ENCODE results near the gene ZNF717.
"Not testable (repeated sequence)": the region's sequence is repeated elsewhere in the genome, so short reads cannot be mapped to it uniquely, and the experiment has no call there.

ZNF717 gene

DNA sequence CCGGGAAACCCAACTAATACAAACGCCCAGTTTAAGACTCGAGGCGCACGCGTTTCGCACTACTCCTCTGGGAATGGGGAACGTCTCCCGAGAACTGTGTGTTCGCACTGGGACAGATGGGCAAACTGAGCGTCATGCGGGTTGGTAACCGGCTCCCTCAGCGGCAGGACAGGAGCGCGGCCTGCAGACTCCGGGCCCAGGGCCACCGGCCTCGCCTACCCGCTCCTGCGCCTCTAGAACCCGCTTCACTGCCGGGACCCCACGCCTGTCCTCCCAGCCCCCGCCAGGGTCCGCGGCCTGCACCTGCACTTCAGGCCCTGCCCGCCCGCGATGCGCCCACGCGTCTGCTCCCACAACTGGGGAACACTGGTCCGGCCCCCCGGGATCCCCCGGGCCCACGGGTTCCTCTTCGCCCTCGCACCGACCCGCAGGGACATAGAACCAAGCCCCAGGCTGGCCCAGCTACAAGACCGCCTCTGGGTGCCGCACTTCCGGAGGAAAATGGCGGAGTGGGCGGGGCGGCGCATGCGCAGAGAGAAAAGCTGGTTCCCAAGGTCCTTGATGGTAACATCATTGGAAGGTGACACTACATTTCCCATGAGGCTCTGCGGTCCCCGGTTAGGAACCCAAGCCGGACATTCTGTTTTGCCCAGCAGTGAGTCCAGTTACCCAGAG lies at the start of gene ZNF717:
ZNF717 (minus strand) TSS at position 469 of the 675 bp plus-strand sequence. CDS start 2,187 bp downstream, outside the sequence.
- DNase-seq (ENCODE audit: low read depth in 2 of 2): peak; percentile 79 to 89

DNA sequence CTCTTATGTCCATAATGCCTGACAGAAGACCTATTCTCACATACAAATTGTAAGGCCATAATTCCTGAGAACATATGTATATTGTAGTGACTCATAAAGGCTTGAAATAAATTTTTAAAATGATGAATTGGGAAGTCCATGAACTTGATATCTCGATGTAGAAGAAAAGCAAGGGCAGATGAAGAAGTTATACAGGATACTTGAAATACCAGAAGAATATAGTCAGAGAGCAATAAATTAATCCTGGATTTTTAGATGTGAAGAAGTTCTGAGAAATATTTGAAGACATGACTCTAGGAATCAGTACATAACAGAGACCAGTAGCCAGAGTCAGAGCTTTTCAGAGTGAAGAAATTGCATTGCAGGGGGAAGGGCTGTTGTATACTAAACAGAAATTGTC lies 45.7 kb upstream of the ZNF717 start:
- DNase-seq (ENCODE audit: low read depth in 2 of 2): not testable (repeated sequence)

DNA sequence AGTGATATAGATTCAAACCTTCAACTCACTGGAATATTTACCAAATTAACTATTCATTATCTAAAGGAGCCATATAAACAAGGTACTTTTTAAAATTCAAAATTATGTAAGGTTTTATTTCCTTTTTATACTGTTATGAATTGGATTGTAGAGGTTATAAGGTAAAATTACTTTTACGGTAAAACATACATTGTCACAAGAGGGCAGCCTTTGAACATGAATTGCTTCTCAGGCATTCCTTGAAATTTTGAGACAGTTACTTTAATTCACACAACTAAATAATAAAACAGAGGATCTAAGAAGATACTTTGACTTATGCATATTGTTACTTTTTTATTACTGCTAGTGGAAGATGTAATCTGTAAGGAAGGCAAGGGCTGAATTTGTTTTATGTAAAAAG lies 32.7 kb upstream of the ZNF717 start:
- not testable (repeated sequence) for DNase-seq (ENCODE audit: low read depth in 2 of 2)

DNA sequence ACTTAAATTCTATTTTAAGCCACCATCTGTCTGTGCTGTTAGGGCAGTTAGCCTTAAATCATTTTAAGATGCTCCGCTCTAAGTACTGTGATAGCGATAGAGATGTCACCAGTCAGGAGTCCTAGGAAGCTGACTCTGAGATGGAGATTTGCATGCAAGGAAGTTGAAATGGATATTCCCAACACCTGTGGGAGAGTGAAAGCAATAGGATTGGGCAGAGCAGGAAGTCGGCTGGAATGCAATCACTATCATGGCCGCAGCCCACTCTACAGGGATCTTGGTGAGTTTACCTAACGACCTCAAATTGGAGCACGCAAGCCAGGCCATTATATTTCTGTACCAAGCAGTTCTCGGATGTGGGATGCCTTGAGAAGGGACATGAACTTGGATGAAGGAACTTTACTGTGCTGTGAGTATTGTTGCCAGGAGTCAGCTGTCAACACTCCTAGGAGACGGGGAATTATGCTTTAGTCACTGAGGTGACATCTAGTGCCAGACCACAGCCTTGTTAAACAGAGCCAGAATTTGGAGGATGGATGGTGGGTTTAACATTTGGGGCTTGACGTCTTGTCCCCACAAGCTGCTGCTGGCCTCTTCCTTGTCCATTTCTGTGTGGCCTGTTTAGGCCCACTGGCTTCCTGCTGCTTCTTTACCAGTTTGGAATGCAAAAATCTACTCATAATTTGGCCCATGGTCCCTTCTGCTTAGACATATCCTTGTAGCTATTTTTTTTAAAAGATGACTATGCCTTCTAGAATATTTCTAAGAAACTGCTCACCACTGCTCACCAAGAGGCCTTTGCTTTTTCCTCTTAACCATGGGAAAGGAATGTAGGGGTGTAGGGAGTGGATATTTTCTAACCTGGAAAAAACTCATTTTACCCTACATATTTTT lies 31.2 kb upstream of the ZNF717 start:
- not testable (repeated sequence) for DNase-seq (ENCODE audit: low read depth in 2 of 2)

DNA sequence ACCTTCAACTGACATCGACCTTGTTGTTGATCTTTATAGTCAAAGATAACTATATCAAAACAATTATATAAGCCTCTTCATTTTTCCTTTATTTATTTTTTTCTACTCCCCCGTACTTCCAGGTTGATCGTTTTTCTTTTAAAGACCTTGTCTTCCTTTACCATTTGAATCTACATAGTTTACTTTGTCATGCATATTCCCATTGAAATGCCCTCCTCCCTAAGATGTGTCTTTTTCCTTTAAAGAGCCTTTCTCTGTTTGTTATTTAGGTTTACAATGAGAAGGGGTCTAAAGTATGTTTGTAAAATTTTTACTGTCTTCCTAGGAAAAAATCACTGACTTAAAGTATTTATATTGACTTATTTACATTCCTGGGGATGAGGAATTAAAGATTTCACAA lies 29.4 kb upstream of the ZNF717 start:
- DNase-seq (ENCODE audit: low read depth in 2 of 2): no peak

DNA sequence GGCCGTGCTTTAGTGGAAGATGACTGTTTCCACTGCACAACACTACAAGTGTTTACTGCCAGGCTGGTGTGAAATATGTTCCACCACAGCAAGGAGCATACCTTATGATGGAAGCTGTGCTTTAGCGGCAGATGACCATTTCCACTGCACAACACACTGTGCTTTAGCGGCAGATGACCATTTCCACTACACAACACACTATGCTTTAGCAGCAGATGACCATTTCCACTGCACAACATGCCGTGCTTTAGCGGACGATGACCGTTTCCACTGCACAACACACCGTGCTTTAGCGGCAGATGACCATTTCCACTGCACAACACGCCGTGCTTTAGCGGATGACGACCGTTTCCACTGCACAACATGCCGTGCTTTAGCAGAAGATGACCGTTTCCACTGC lies 2.8 kb downstream of the ZNF717 start:
- no peak for DNase-seq (ENCODE audit: low read depth in 2 of 2)

DNA sequence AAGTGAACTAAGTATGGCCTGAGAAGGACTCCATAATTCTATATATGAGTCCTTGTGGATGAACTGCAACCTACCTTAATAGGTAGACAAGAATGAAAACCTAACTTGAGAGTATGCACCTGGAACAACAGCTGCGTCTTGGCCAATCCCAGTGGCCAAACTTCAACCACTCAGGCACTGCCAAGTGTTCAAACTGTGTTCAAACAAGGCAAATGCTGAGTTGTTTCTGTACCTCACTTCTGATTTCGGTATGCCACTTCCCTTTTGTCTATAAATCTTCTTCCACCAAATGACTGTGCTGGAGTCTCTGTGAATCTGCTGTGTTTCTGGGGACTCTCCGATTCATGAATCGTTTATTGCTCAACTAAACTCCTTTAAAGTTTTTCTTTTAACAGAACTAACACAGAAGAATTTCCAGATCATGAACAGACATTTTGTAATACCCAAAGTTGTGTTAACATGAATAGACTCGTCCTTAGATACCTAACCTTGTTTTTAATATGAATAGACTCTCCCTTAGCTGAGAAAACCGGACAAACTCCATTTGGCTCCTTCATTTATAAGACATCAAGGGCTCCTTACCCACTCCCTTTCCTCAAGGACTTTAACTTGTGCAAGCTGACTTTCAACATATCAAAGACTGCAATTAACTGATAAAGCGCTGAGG lies 4.1 kb downstream of the ZNF717 start:
- no peak for DNase-seq (ENCODE audit: low read depth in 2 of 2)

DNA sequence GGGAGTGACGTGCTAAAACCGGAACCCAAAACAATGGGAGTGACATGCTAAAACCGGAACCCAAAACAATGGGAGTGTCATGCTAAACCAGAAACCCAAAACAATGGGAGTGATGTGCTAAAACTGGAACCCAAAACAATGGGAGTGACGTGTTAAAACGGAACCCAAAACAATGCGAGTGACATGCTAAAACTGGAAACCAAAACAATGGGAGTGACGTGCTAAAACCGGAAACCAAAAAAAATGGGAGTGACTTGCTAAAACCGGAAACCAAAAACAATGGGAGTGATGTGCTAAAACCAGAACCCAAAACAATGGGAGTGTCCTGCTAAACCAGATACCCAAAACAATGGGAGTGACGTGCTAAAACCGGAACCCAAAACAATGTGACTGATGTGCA lies 7.6 kb downstream of the ZNF717 start:
- DNase-seq (ENCODE audit: low read depth in 2 of 2): not testable (repeated sequence)

DNA sequence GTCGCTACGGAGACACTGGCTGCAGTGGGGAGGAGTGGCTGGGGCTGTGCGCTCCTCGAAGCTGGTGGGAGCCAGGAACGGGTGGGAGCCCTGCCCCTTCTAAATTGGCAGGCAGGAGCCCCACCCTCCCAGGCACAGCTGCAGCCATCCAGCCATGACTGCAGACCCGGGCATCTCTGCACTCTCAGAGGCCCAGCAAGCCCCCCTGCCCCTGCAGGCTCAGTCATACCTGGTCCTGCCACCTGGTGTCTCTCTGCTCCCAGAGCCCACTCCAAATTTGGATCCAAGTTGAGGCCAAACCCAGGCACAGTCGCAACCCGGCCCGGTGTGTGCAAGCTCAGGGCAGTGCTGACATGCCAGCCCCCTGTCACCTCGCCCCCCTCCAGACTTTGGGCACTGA lies 13.7 kb downstream of the ZNF717 start:
- not testable (repeated sequence) for DNase-seq (ENCODE audit: low read depth in 2 of 2)

DNA sequence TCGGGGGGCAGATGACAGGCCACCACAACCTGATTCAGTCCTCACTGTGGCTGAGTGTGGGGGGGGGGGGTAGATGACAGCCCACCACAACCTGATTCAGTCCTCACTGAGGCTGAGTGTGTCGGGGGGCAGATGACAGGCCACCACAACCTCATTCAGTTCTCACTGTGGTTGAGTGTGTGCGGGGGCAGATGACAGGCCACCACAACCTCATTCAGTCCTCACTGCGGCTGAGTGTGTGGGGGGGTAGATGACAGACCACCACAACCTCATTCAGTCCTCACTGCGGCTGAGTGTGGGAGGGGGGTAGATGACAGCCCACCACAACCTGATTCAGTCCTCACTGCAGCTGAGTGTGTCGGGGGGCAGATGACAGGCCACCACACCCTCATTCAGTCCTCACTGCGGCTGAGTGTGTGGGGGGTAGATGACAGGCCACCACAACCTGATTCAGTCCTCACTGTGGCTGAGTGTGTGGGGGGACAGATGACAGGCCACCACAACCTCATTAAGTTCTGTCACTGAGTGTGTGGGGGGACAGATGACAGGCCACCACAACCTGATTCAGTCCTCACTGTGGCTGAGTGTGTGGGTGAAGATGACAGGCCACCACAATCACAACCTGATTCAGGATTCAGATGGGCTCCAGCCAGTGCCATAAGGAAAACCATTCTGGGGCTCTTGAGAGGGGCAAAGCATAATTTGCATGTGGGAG lies 16.9 kb downstream of the ZNF717 start:
- DNase-seq (ENCODE audit: low read depth in 2 of 2): no peak

DNA sequence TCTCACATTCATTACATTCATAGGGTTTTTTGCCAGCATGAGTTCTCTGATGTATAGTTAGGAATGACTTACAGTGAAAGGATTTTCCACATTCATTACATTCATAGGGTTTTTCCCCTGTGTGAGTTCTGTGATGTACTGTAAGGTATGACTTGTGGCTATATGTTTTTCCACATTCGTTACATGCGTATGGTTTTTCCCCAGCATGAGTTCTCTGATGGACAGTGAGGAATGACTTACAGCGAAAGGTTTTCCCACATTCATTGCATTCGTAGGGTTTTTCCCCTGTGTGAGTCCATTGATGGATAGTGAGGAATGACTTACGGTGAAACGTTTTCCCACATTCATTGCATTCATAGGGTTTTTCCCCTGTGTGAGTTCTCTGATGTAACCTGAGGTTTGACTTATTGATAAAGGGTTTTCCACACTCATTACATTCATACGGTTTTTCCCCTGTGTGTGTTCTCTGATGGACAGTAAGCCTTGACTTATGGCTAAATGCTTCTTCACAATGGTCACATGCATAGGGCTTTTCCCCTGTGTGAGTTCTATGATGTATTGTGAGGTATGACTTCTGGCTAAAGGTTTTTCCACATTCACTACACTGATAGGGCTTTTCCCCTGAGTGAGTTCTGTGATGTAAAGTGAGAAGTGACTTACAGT lies 47.4 kb downstream of the ZNF717 start:
- no peak for DNase-seq (ENCODE audit: low read depth in 2 of 2)

DNA sequence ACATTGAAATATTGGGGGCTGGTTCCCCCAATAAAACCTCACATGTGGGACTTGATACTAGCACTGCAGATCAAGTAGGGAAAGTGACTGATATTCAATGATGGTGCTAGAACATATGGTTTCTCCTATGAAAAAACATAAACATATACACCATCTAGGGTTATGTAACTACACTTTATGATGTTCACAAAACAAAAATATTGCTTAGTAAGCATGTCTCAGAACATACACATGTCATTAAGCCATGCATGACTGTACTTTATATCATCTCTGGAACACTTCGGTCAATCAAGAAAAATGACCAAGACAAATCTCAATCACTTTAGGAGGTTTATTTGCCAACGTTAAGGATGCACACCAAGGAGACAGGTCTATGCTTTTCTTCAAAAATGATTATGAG lies 57.4 kb downstream of the ZNF717 start:
- no peak for DNase-seq (ENCODE audit: low read depth in 2 of 2)

DNA sequence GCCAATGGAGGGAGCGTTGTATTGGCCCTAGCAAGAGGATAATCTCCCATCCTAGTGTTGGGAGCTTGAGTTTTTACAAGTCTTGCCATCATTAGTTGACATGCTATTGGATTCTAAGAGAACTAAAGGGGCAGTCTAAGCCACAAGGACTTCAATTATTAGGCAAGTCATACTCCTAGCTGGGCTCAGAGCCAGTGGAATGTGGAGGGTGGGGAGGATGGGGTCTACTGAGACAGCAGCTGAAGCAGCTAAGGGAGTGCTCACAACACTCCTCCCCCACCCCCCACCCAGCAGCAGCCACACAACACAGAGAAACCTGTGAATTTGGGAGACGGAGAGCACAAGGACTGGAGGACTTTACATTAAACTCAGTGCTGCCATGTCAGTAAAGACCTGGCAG lies 93.3 kb downstream of the ZNF717 start:
- no peak for DNase-seq (ENCODE audit: low read depth in 2 of 2)

DNA sequence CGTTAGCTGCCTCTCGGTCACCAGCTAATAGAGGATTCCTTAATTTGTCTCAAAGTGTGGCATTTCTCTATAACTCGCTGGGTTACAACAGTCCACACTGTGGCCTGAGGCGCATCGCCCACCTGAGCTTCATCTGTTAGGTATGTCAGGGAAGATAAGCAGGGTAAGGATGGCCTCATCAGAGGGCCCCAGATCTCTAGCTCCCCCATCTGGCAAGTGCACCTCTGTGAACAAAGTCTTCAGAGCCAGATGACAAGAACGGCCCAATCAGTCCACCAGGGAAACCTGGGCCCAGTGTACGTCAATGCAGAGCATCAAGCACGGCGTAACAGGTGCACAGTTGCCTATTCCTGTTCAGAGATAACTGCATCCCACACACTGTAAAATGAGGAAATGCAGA lies 98.0 kb downstream of the ZNF717 start:
- DNase-seq (ENCODE audit: low read depth in 2 of 2): no peak
